ENCODE measurements around the gene ADAT1. TPM values are rescaled to one million over a fixed set of nuclear protein-coding genes. Genes with fewer than 3 reads are reported as not detected.

ADAT1 gene
- total and polyA plus RNA-seq, 2 of the 13 experiments (the other 11 are each of a cell fraction or from before 2014, with no cell fraction given): 18.4 to 40.8 TPM

GRCh38 chr16:75566040-75566757, 56.9 kb downstream of the ADAT1 start, which contains the start of gene GABARAPL2 (continued):
- TF ChIP-seq TFAP4 (IDR thresholded peaks at IDR 0.05; ENCODE audit: borderline replicate concordance, low read depth): no peak
- 0 out of 2 replicates have a peak, but pooled peaks have one; percentile 57 for TF ChIP-seq ZNF12 (CRISPR knock-in tag; IDR thresholded peaks at IDR 0.05)
- TF ChIP-seq AHR (CRISPR knock-in tag; IDR thresholded peaks at IDR 0.05): peak; percentile 17; the same call in 1 of the 2 replicates
- no peak for TF ChIP-seq SNAPC4 (CRISPR knock-in tag; IDR thresholded peaks at IDR 0.05)
- no peak for TF ChIP-seq ZBTB20 (CRISPR knock-in tag; IDR thresholded peaks at IDR 0.05; ENCODE audit: borderline replicate concordance, low read depth)
- TF ChIP-seq ZNF205 (CRISPR knock-in tag; IDR thresholded peaks at IDR 0.05): peak; percentile 13; the same call in 1 of the 2 replicates
- peak; percentile 89 for TF ChIP-seq YY1 (IDR thresholded peaks at IDR 0.05; ENCODE audit: insufficient read depth, insufficient replicate concordance, low read depth, low read length)
- no peak for TF ChIP-seq ZNF7 (CRISPR knock-in tag; IDR thresholded peaks at IDR 0.05)
- peak; percentile 49; the same call in 1 of the 2 replicates for TF ChIP-seq ZNF124 (CRISPR knock-in tag; IDR thresholded peaks at IDR 0.05)
- peak; percentile 57; the same call in 1 of the 2 replicates for TF ChIP-seq NFAT5 (CRISPR knock-in tag; IDR thresholded peaks at IDR 0.05)
- peak; percentile 77; the same call in 1 of the 2 replicates for TF ChIP-seq ZNF749 (CRISPR knock-in tag; IDR thresholded peaks at IDR 0.05; ENCODE audit: borderline replicate concordance)
- TF ChIP-seq MYC (CRISPR knock-in tag; IDR thresholded peaks at IDR 0.05; ENCODE audit: borderline replicate concordance): no peak
- peak; percentile 60; the same call in 1 of the 2 replicates for TF ChIP-seq ISL2 (CRISPR knock-in tag; IDR thresholded peaks at IDR 0.05)
